HG02852 (cell line): Measurements from ENCODE around the gene EPN2.

Source experiments
- ATAC-seq: cut with Tn5 transposase; IDR thresholded peaks from one replicate; pipeline ENCODE4 v1.9.1; 2021; ENCODE audit warnings: mild to moderate bottlenecking, moderate library complexity; ENCODE audit not compliant: unreplicated experiment

The EPN2 gene

GRCh38 chr17:19378416-19379360 lies 141.5 kb downstream of the EPN2 start, which contains the start of gene MAPK7:
Gene MAPK7, plus strand, starts transcription at chr17:19378498. Its CDS starts 403 bp downstream, at chr17:19378901.
- peak; percentile 29 for ATAC-seq

- ATAC-seq: no peak
These were observed 142.3 kb downstream of the EPN2 start for GRCh38 chr17:19379361-19380065.

- no peak for ATAC-seq
These were observed 143.5 kb downstream of the EPN2 start for GRCh38 chr17:19380481-19381301.

GRCh38 chr17:19381361-19381740 lies 144.2 kb downstream of the EPN2 start:
- ATAC-seq: no peak

- ATAC-seq: no peak
These were observed 144.7 kb downstream of the EPN2 start for GRCh38 chr17:19381741-19382444.

- ATAC-seq: no peak
These were observed 145.6 kb downstream of the EPN2 start for GRCh38 chr17:19382531-19383444.

- no peak for ATAC-seq
These were observed 146.7 kb downstream of the EPN2 start for GRCh38 chr17:19383681-19384470.

- ATAC-seq: no peak
These were observed 147.7 kb downstream of the EPN2 start for GRCh38 chr17:19384723-19385391.

GRCh38 chr17:19385521-19385983 lies 148.4 kb downstream of the EPN2 start:
- no peak for ATAC-seq
